T1000 (cell line): ENCODE results near the gene MRPL34.

Source experiments
- DNase-seq: peaks from one replicate; lab custom pipeline; 2025; ENCODE audit warnings: mixed read lengths; lab: John Stamatoyannopoulos, UW

The MRPL34 gene

DNA sequence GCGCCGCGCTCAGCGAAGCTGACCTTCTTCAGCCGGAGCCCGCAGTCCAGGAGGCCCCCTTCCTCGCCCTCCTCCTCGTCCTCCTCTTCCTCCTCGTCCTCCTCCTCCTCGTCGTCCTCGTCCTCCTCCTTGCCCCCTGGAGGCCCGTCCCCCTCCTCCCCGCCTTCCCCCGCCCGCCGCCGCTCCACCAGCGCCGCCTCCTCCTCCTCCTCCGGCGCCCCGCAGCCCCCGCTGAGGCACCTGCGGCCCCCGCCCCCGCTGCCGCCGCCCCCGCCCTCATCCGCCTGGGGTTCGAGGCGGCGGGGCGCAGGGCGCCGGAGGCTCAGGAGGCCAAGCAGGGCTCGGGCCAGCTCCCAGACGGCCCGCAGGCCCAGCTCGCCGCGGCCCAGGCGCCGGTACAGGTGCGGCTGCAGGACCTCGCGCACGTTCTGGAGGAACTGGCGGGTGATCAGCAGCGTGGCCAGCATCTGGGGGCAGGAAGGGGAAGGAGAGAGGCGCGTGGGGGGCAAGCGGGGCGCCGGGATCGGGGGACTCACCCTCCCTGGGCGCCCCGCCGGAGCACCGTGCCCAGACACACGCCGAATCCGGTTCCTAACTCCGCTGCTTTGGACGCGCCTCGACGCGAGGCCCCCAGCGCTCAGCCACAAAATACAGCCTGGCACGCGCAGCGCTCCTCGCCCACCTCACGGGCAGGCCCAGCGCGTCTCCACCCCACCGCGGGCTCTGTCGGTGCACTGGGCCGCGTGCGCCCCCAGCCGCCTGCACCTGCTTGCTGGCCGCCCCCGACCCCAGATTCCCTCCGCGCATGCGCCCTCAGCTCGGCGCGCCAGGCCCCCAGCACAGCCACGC lies 23.1 kb downstream of the MRPL34 start:
- no peak for DNase-seq

GRCh38 chr19:17329366-17330261 lies 23.9 kb downstream of the MRPL34 start:
- DNase-seq, result no peak

DNA sequence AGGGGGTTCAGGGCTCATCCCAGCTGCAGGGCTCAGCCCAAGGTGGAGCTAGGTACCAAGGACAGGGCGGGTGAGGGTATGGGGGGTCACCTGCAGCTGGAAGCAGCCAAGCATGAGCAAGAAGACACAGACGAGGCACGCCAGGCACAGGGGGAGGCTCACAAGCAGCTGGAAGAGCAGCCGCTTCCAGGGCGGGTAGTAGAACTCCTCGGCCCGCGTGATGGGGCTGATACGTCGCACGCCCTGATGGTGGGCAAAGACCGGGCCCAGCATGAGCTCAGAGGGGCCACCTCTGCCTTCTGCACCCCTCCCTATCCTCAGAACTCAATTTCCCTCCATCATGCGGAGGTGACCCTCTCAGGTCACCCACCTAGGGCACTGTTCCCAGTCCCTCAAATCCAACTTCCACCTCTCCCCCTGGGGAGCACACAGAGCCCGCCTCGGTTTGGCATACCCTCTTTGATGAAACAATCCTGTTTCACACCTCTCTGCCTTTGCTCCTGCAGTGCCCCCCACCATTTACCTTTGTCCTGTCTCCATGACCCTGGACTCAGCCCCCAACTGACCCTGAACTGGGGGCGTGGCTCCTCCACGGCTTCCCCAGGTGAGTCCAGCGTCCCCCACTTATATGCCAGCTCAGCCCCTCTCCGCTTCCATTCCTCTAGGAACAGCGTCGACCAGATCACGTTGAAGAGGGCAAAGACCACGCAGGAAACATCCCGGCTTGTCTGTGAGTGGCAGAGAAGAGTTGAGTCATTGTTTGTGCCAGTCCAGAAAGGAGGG lies 24.8 kb downstream of the MRPL34 start:
- DNase-seq, result no peak

- no peak for DNase-seq
Measured at GRCh38 chr19:17331045-17331558, 25.4 kb downstream of the MRPL34 start.

DNA sequence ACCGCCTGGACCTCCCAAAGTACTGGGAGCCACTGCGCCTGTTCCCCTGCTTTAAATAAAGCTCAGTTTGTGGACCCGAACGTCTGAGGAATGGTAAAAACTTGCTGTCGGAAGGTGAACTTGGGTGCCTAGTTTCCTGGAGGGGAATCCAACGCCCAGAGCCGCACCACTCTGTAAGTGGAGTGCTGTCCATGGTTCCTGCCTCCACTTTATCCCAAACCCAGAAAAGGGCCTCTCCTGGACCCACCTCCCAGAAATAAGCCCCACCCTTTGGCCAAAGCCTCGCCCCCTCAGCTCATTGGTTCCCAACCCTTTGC lies 26.6 kb downstream of the MRPL34 start:
- no peak for DNase-seq

GRCh38 chr19:17332677-17333581 lies 27.3 kb downstream of the MRPL34 start:
- DNase-seq, result peak; percentile 49

DNA sequence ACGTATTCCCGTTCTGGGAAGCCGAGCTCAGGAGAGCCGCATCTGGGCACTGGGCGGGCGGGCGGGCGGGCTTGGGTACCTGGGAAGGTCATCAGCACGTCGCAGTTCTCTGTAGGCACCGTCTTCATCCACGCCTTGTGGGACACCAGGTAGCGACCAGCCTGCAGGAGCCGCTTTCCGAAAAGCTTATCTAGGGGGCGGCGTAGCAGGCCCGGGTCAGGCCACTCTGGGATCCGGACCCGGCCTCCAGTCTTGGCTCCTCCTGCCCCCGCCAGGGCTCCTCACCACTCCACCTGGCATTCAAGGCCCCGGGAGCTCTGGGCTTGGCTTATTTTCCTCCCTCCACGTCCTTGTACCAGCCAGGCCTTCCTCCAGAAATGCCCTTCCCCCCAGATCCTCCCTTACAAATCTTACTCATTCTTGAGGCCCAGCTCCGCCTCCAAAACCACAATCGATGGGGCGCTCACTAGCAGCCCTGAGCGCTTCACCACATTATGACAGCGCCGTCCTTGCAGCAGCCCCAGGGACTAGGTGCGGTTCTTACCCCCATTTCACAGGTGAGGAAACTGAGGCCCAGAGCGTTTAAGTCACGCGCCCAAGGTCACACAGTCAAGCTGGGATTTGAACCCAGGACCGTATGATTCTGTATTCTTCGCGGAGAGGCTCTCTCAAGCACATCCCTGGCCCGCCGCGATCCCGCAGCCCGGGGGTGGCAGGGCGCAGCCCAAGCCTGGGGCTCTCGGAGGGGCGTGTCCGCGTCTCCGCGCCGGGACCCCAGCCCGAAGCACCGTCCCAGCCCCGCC lies 28.1 kb downstream of the MRPL34 start:
- peak; percentile 55 for DNase-seq

DNA sequence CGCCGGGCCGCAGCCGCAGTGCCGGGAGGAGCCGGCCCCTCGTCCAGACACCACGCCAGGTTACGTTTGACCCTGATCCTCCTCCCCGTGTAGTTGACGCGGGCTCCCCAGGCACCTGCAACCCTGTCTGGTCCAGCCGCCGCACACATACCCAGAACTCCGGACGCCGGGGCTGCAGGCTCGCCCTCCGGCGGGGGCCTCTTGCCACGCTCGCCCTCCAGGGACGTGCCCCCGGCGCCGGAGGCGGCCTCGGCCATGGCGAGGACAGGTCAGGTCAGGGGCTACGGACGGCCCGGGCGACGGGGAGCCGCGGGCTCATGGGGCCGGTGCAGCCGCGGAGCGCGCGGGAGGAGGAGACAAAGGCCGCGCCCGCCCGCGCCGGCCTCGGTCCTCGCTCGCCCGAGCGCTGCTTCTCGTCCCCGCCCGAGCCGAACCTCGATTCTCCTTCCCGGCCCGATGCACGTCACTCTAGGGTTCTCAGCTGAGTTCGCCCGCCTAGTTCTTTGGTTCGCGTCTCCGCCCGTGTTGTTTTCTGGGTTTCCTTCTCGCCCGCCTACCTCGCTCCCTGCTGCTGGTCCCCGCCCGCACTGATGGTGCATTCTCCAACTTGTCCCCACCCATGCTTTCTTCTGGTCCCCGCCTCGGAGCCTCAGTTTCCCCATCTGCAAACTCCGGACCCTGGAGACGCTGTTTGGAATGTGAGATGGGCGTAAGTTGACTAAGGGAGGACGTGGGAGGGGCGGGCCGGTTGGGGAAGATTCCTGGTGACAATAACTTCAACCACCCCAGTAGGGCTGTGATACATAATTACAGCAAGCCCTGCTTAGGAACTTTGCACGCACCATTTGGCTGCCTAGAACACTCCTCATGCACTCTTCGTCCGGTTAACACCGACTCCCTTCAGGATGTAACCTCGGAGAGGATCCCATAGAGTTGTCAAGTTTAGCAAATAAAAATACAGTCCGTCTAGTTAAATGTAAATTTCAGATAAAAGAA lies 29.0 kb downstream of the MRPL34 start, which contains the start of gene ANO8:
TSS of gene ANO8 (minus strand) at position 442 of the 996 bp plus-strand sequence. CDS start at position 257, 185 bp downstream.
- peak; percentile 93 for DNase-seq

GRCh38 chr19:17335575-17335974 lies 29.9 kb downstream of the MRPL34 start:
- no peak for DNase-seq

GRCh38 chr19:17336872-17337674 lies 31.4 kb downstream of the MRPL34 start, which contains the start of gene GTPBP3:
TSS of gene GTPBP3 (plus strand) at chr19:17337553. CDS start at chr19:17337612, 59 bp downstream.
- DNase-seq, result peak; percentile 87

DNA sequence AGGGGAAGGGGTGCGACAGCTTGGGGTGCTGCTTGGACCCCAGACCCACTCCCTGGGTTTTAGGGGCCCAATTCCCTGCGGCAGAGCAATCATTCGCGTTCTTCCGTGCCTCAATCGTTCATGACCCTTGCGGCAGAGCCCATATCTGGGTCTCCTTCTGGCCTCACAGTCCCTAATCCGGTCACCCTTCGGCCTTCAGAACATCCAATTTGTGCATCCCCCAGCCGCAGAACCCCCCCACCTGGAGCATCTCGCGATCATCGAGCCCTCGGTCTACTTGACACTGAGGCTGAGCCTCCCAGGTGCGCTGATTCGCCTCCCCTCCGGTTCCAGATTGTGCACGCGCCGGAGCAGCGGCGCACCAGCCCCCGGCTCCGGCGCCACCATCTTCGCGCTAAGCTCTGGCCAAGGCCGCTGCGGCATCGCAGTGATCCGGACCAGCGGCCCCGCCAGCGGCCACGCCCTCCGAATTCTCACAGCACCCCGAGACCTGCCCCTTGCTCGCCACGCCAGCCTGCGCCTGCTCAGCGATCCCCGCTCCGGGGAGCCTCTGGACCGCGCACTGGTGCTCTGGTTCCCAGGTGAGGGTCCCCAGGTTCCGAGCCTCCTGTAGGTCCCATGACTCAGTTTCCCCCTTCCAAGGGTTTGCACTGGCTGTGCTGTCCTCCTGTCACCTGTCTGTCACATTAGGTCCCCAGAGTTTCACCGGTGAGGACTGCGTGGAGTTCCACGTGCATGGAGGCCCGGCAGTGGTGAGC lies 32.2 kb downstream of the MRPL34 start:
- peak; percentile 17 for DNase-seq

DNA sequence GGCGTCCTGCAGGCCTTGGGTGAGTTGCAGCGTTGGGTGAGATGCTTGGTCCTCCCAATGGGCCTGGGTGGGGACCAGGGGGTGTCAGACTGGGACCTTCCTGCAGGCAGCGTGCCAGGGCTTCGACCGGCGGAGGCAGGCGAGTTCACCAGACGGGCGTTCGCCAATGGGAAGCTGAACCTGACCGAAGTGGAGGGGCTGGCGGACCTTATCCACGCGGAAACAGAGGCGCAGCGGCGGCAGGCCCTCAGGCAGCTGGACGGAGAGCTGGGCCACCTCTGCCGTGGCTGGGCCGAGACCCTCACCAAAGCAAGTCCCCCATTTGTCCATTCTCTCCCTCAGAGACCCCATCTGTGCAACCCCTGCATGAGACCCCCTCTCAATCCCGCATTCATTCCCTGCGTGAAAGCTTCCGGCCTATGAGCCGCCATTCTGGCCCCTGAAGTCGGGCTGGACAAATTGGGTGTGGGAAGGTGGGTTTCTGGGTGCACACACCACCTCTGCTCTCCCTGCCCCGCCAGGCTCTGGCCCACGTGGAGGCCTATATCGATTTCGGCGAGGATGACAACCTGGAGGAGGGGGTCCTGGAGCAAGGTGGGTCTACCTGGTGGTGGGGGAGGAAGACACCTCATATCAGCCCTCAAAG lies 32.9 kb downstream of the MRPL34 start:
- DNase-seq, result no peak

DNA sequence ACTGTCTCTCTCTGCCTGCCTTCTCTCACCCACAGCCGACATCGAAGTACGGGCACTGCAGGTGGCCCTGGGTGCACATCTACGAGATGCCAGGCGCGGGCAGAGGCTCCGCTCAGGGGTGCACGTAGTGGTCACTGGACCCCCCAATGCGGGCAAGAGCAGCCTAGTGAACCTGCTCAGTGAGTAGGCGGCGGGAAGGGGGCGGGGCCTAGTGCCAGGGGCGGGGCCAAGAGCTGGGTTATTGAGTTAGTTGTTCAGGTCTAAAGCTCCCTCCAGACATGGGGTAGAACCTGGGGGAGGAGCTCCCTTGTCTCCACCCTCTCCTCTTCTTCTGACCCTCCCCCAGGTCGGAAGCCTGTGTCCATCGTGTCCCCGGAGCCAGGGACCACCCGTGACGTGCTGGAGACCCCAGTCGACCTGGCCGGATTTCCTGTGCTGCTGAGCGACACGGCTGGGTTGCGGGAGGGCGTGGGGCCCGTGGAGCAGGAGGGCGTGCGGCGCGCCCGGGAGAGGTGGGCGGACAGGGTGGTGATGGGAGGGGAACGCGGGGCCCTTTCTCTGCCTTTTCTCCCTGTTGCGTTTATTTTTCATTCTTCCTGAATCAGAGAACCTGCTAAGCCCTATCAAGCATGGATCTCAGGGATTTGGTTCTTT lies 33.5 kb downstream of the MRPL34 start:
- no peak for DNase-seq

GRCh38 chr19:17340302-17340870 lies 34.7 kb downstream of the MRPL34 start:
- DNase-seq, result no peak

GRCh38 chr19:17340871-17341357 lies 35.2 kb downstream of the MRPL34 start:
- DNase-seq, result no peak
